Natural killer cell treated with Interleukin-12 subunit alpha and Interleukin-12 subunit beta and Interleukin-15 and Interleukin-18, amount 100 ng/mL, for 72 hours (primary cell): ENCODE measurements around the gene SH3YL1. TPM values are rescaled to one million over a fixed set of nuclear protein-coding genes. Genes with fewer than 3 reads are reported as not detected.
A peak's percentile ranks its signal among the peaks of the same experiment; 100 is the strongest.

Source experiments
- ATAC-seq, 2 donors: fragments of 150-1000 bp; cut with Tn5 transposase in 1 of 2; sonication (Bioruptor Pico), chemical (Tn5 transposase) in 1 of 2; 2 replicates each; pipeline ENCODE4 v1.10.0; 2021
- DNase-seq: peaks from one replicate; pipeline ENCODE4 v3.0.0; 2022; ENCODE audit warnings: low spot score
- H3K27ac Mint-ChIP-seq, 2 donors: 1 replicate in 1 of 2; 2 replicates in 1 of 2; pipeline ENCODE4 v1.8.0; 2022; ENCODE audit warnings: mixed read lengths in 2 of 2, mild to moderate bottlenecking in 1 of 2, moderate library complexity in 1 of 2
- H3K27me3 Mint-ChIP-seq, 2 donors: 1 replicate in 1 of 2; 2 replicates in 1 of 2; pipeline ENCODE4 v1.8.0; 2022; ENCODE audit warnings: mixed read lengths in 2 of 2
- H3K36me3 Mint-ChIP-seq: one replicate; pipeline ENCODE4 v1.8.0; 2022; ENCODE audit warnings: mixed read lengths
- H3K4me1 Mint-ChIP-seq, 2 donors: 1 replicate in 1 of 2; 2 replicates in 1 of 2; pipeline ENCODE4 v1.8.0; 2022; ENCODE audit warnings: low read depth in 2 of 2, mixed read lengths in 2 of 2, mild to moderate bottlenecking in 1 of 2
- H3K4me3 Mint-ChIP-seq: one replicate; pipeline ENCODE4 v1.8.0; 2022; ENCODE audit warnings: mixed read lengths
- H3K9me3 Mint-ChIP-seq: 2 replicates; pipeline ENCODE4 v1.8.0; 2022; ENCODE audit warnings: mixed read lengths
- total RNA-seq, 2 donors: library from RNA; stranded (reverse); gene quantifications; one replicate each; pipeline ENCODE4 v1.2.3, GENCODE V29; 2022

The SH3YL1 gene
- total RNA-seq, 2 donors from 2014 or later, result 15.4 to 17.5 TPM

DNA sequence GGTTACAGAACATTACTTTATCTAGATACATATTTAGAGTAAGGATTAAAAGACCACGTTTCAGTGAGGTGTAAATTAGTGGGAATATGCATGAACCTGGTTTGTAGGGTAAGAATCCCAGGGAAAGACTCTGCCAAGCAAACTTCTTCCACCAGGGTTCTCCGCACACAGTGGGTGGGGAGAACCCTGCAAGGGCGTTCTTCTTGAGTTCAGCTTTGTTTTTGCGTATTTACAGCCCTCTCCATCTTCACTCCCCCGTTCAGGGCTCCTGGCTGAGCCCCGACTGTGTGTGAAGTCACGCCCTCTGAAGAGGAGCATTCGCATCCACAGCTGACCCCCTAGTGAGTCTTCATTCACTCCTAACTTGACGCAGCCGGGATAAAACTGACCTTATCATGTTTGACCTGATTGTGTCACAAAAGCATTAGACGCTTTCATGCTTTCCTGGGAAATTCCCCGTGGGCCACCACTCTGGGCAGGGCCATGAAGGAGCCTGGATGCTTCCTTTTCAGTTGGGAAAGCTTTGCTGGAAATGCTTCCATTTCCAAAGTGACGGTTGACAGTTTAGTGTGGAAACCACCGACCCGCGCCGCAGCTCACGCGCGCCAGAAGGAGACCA is 23.1 kb upstream of the SH3YL1 start:
- peaks cover 0 to 10% of the 10 kb centered on the region in 2 donors for H3K4me1 Mint-ChIP-seq
- no peak overlapping the region for H3K27ac Mint-ChIP-seq
- DNase-seq (no peak), ATAC-seq (no peak)
- H3K36me3 Mint-ChIP-seq, result no peaks in the 10 kb centered on the region
- peak overlapping the region; percentile 48 for H3K4me3 Mint-ChIP-seq
- H3K9me3 Mint-ChIP-seq, result no peaks in the 10 kb centered on the region
- H3K27me3 Mint-ChIP-seq, result peaks cover 6 to 8% of the 10 kb centered on the region in 2 donors

DNA sequence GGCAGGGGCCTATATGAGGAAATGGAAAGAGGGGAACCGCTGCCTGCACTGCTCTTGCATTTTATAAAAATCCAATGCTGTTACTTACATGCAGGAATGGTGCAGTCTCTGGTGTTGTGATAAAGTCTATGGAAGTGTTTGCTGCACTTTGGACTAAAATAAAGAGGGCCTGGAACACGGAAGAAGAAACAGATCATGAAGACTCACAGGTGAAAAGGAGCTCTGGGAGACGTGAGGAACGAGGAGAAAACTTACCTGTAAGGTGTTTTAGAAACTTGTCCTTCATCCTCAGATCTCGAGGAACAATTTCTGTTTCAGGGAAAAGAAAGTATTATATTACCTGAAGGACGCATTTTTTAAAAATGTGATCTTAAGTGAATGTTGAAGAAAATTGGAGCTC is 22.2 kb upstream of the SH3YL1 start:
- H3K36me3 Mint-ChIP-seq, result no peaks in the 10 kb centered on the region
- peaks cover 0 to 10% of the 10 kb centered on the region in 2 donors for H3K4me1 Mint-ChIP-seq
- no peak for ATAC-seq
- DNase-seq, result no peak
- no peak overlapping the region for H3K4me3 Mint-ChIP-seq
- H3K9me3 Mint-ChIP-seq, result no peaks in the 10 kb centered on the region
- H3K27ac Mint-ChIP-seq, result no peak overlapping the region
- H3K27me3 Mint-ChIP-seq, result peaks cover 4 to 8% of the 10 kb centered on the region in 2 donors

DNA sequence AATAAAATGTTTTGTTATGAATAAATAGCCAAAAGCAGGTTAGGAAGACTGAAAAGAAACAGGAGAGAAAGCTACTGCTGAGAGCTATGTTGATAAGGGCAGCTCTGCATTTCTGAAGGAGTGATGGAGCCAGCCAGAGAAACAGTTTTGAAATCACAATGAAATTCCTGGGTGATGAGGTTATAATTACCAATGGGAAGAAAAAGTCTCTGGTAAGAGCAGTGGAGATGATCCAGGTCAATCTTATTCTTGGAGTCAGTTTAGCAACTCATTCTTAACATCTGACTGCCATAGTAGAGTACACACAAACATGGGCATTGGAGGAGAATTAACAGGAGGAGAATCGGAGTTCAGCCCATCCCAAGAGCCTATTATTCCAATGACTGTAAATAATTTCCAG is 21.7 kb upstream of the SH3YL1 start:
- H3K27ac Mint-ChIP-seq, result no peak overlapping the region
- peaks cover 0 to 10% of the 10 kb centered on the region in 2 donors for H3K4me1 Mint-ChIP-seq
- no peaks in the 10 kb centered on the region for H3K9me3 Mint-ChIP-seq
- DNase-seq, result no peak
- no peak for ATAC-seq
- no peak overlapping the region for H3K4me3 Mint-ChIP-seq
- no peaks in the 10 kb centered on the region for H3K36me3 Mint-ChIP-seq
- H3K27me3 Mint-ChIP-seq, result peaks cover 4 to 8% of the 10 kb centered on the region in 2 donors

DNA sequence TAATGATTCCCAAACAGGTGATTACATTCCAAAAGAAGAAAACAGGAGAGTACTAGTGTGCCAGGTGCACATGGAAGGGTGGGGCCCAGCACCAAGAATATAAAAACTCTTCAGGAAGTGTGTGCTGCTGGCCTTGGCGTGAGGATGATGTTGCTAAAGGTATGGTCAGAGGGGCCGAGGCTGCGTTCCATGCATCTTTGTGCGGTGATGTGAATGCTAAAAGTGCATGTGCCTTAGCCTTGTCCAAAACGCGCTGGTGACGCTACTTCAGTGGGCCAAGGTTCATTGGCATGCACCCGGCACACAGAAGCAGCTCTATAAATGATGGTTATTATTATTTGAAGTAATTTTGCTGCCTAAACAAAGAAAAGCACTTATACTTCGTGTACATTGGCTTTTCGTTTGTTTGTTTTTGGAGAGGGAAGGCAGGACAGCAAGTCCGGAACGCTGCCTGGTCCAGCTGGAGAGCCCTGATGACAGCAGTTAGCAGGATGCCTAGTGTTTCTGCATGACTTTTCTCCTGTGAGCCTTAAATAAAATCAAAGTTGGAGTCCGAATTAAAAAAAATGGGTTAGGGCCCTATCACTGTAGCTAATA is 21.2 kb upstream of the SH3YL1 start:
- Mint-ChIP-seq H3K27me3 (peaks cover 1 to 8% of the 10 kb centered on the region in 2 donors), H3K27ac (no peak overlapping the region), H3K4me1 (peaks cover 0 to 9% of the 10 kb centered on the region in 2 donors), H3K9me3 (no peaks in the 10 kb centered on the region), H3K4me3 (no peak overlapping the region), H3K36me3 (no peaks in the 10 kb centered on the region)
- DNase-seq, result no peak
- no peak for ATAC-seq

DNA sequence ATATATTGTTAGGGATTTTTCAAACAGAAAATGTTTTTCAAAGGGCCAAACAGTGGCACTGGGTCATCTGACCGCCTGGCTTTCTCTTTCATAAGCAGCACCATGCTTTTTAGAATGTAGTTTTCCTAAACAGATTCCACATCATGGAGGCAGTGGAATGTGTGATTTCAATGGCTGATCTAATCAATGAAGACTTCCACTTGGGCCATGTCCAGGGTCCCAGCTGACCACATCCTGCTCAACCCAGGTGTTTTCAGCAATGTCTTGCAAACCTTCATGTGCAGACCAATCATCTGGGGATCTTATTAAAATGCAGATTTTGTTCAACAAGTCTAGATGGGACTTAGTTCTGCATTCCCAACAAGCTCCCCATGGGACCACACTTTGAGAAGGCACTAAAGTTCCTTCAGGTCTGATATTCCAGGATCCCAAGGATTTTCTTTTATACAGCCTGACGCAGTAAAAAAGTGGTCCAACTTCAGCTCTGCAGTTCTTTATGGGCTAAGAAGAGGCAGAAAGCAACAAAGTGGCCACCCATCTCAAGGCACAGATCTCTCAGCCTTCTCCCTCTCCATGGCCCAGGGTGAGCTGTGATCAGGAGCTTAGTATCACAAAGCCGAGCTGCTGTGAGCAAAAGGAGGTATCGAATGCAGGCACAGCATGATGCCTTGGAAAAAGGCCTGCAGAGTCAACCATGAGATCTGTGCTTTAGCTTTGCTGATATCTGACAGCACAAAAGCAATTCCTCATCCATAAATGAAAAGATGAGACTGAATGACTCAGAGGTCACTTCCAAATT is 20.4 kb upstream of the SH3YL1 start:
- peaks cover 0 to 6% of the 10 kb centered on the region in 2 donors for H3K4me1 Mint-ChIP-seq
- H3K4me3 Mint-ChIP-seq, result no peak overlapping the region
- no peak overlapping the region for H3K27ac Mint-ChIP-seq
- ATAC-seq, result no peak
- H3K36me3 Mint-ChIP-seq, result no peaks in the 10 kb centered on the region
- H3K27me3 Mint-ChIP-seq, result peaks cover 0 to 8% of the 10 kb centered on the region in 2 donors
- DNase-seq, result no peak
- H3K9me3 Mint-ChIP-seq, result no peaks in the 10 kb centered on the region

DNA sequence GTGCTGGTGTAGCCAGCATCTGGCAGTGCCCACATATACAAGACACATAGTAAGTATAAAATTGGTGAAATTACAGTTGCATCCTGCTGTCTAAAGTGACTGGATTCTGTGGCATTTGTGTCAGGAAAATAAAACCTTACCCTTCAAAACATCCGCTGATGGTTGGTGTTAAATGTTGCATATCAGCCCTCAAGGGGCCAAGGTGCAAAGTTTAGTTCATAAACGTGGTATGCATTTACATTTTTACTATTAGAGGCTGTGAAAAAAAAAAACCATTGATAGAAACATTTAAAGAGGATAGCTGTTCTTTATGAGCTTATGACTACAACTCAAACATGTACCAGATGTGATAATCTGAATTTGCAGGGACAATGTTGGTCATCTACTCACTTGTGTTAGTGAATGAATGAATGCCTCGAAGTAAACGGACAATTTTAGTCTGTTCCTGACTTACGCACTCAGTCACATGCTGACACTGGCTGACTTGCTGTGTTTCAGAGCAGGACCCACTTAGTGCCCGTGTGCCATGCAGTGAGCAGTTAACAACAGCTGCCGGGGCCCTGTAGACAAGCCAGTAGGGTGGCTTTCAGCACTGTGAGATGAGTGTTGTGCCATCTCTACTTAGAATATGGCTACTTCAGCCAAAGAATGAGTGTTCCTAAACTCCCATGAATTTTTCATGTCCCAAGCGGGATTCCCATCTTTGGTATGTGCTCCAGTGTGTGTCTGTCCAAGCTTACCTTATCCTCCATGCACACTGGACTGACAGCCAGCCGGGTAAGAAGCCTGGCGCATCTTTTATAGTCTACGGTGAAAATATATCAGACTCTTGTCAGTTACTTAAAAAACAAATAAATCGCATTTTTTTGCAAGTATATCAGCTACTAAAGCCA is 18.8 kb upstream of the SH3YL1 start:
- H3K4me3 Mint-ChIP-seq, result no peak overlapping the region

DNA sequence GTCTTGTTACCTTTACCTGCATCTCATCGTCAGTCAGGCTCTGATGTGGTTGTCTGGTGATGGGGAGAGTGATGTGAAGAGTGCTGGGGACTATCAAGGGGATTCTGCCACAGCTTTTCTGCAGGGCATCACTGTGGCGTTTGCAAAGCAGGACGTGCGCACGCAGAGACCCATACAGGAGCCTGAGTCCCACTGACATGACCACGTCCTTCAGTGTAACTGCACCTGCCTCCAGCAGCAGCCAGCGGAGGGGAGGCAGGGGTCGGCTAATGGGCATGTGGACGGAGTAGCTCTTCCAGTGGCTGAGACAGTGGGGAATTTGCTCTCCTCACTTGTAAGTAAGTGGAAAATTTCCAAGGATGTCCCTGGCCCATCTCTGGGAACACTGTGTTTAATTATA is 17.5 kb upstream of the SH3YL1 start:
- no peak overlapping the region for H3K27ac Mint-ChIP-seq
- peaks cover 5 to 8% of the 10 kb centered on the region in 2 donors for H3K4me1 Mint-ChIP-seq
- H3K36me3 Mint-ChIP-seq, result peaks cover 15% of the 10 kb centered on the region
- H3K4me3 Mint-ChIP-seq, result no peak overlapping the region
- ATAC-seq, result no peak
- H3K27me3 Mint-ChIP-seq, result peaks cover 0 to 8% of the 10 kb centered on the region in 2 donors
- H3K9me3 Mint-ChIP-seq, result no peaks in the 10 kb centered on the region
- no peak for DNase-seq

More for the DNA sequence above, 18.8 kb upstream of the SH3YL1 start:
- no peaks in the 10 kb centered on the region for H3K9me3 Mint-ChIP-seq
- H3K27ac Mint-ChIP-seq, result no peak overlapping the region
- ATAC-seq (no peak), DNase-seq (no peak)
- peaks cover 0 to 6% of the 10 kb centered on the region in 2 donors for H3K4me1 Mint-ChIP-seq
- H3K36me3 Mint-ChIP-seq, result peaks cover 3% of the 10 kb centered on the region
- peaks cover 0 to 8% of the 10 kb centered on the region in 2 donors for H3K27me3 Mint-ChIP-seq

DNA sequence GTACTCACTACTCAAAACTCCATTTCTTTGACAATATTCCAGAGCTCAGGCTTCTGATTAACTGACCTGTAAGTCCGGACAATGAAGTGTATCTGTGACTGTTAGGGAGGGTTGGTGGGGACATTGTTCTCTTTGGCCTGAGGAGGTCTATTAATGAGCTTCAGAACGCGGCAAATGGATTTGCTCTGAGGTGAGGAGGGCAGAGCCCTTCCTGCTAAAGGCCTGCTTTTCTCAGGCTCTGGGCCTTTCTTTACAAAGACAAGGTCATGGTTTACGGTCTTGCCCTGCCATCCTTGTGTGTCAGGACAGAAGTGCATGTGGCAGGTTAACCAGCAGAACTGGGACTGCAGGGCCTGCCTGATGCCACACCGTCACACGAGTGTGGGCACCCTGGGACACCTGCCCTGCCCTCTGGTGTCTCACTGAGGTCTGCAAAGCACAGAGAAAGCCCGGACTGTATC is 16.8 kb upstream of the SH3YL1 start:
- H3K36me3 Mint-ChIP-seq, result peaks cover 19% of the 10 kb centered on the region
- peaks cover 0 to 4% of the 10 kb centered on the region in 2 donors for H3K27me3 Mint-ChIP-seq
- DNase-seq (no peak), ATAC-seq (no peak)
- H3K4me1 Mint-ChIP-seq, result peaks cover 5% of the 10 kb centered on the region in 2 donors
- no peaks in the 10 kb centered on the region for H3K9me3 Mint-ChIP-seq
- no peak overlapping the region for H3K27ac Mint-ChIP-seq
- no peak overlapping the region for H3K4me3 Mint-ChIP-seq

DNA sequence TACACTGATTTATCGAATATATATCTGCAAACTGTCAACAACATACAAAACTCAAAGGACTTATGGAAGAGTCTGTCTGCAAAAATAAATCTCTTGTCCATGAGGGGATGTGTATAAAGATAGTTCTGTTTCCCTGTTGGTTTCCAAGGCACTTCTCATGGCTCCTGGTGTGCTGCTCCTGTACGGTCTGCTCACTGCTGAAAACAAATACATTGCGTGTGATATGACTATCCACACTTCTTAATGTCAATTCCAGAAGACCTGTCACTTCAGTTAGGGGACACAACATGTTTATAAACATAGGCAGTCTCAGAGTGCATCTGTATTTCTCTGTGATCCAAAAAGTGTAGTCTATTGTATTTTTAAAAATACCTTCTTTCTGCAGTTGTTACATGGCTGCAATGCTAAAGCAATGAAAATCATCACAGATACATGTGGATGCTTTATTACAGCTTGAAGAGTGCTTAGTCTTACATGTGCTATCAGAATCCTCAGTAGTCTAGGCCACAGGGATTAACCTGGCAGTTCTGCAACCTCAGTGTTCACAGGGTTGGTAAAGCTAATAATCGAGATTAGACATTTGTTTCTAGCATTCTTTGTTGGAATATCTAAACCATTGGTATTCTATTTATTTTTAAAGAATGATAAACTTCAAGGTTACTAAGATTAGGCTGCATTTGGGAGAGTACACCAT is 16.3 kb upstream of the SH3YL1 start:
- Mint-ChIP-seq H3K27me3 (no peaks in the 10 kb centered on the region), H3K36me3 (peaks cover 19% of the 10 kb centered on the region), H3K4me1 (peaks cover 5% of the 10 kb centered on the region in 2 donors), H3K9me3 (no peaks in the 10 kb centered on the region), H3K4me3 (no peak overlapping the region), H3K27ac (no peak overlapping the region)
- no peak for DNase-seq
- ATAC-seq, result no peak

DNA sequence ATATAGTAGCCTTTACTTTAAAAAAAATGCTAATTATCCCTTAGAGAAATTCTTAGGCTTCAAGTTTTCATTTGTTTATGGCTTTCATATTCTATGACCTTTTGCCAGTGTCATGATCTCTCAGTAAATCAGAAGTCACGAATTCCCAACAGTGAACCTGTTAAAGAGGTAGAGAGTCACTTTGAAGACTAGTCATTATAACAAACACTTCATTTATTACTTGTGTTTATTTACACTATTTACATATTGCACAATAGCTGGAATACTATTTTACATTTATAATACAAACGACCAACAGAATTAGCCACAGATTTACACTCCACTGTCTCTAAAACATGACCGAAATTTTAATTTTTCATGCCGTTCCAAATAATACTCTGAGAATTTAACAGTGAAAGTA is 15.5 kb upstream of the SH3YL1 start:
- no peak overlapping the region for H3K27ac Mint-ChIP-seq
- peaks cover 5 to 8% of the 10 kb centered on the region in 2 donors for H3K4me1 Mint-ChIP-seq
- H3K27me3 Mint-ChIP-seq, result no peaks in the 10 kb centered on the region
- H3K4me3 Mint-ChIP-seq, result no peak overlapping the region
- peaks cover 19% of the 10 kb centered on the region for H3K36me3 Mint-ChIP-seq
- ATAC-seq (no peak), DNase-seq (no peak)
- no peaks in the 10 kb centered on the region for H3K9me3 Mint-ChIP-seq

DNA sequence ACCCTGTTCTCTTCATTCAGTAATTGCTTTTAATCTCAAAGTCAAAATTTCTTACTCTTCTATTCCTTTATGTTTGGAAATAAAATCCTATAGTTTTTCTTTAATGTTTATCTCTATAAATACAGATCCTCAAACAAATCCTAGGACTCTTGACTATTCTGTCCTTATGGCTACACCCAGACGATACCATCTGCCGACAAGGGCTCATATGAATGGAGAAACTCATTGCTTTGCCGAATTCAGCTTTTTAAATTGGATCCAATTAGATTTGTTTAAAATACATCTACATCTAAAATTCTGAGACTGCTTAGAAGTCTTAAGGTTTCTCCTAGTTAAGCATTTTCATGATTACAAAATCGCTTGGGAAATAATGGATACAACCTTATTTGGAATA is 15.1 kb upstream of the SH3YL1 start:
- ATAC-seq (no peak), DNase-seq (no peak)
- H3K4me3 Mint-ChIP-seq, result no peak overlapping the region
- no peak overlapping the region for H3K27ac Mint-ChIP-seq
- H3K27me3 Mint-ChIP-seq, result no peaks in the 10 kb centered on the region
- H3K4me1 Mint-ChIP-seq, result peaks cover 5 to 8% of the 10 kb centered on the region in 2 donors
- peaks cover 19% of the 10 kb centered on the region for H3K36me3 Mint-ChIP-seq
- H3K9me3 Mint-ChIP-seq, result no peaks in the 10 kb centered on the region

DNA sequence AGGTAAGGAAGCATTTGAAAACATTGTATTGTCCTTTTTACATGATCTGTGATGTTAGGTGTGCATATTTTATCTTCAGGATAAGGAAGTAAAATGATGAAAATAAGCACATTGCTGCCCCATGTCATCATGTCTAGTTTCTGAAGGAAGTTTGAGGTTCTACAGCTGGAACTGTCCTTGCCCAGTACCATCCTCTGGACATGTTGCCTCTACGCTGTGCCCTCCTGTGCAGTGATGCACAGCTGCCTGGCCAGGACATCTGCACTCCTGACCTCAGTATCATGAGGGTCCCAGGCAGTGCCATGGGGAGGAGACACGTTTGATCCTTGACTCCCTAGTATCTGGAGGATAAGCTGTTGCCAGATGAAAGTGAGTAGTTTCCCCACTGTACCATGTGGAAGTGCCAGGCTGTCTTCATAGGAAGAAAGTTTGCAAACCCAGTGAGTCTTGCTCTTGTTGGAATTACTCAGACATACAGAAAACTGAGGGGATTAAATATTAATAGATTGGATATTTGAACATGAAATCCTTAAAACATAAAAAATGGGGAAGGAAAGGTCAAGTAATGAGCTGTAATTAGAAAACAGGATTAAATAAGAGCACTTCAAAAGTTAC is 14.6 kb upstream of the SH3YL1 start:
- Mint-ChIP-seq H3K4me1 (peaks cover 5 to 8% of the 10 kb centered on the region in 2 donors), H3K4me3 (no peak overlapping the region), H3K27ac (no peak overlapping the region), H3K27me3 (no peaks in the 10 kb centered on the region), H3K36me3 (peaks cover 19% of the 10 kb centered on the region), H3K9me3 (no peaks in the 10 kb centered on the region)
- DNase-seq, result no peak
- ATAC-seq, result no peak
